Measurements from ENCODE around the gene SLC27A5. TPM values are rescaled to one million over a fixed set of nuclear protein-coding genes. Genes with fewer than 3 reads are reported as not detected.

The SLC27A5 gene
- total RNA-seq, 1 experiment from 2014 or later, result 17.1 TPM

DNA sequence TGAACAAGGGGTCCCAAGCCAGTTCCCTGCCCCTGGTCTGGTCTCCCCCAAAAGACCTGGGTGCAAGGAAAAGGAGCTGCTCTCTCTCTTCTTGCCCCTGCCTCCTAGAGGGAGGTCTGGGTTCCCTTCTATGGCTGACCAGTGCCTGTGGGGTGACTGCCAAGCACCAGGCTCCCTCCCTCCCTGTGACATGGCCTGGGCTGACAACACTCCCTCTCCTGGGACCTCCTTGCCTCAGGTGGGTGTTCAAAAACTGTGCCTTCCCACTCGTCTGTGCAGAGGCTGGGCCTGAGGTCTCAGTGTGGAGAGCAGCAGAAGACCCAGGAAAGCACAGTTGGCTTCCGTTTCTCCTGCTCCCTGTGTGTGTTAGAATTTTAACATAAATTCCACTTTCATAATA is 31.0 kb downstream of the SLC27A5 start:
- Histone ChIP-seq H2AFZ (ENCODE audit: low read length) (no peak overlapping the region), H2BK5ac (ENCODE audit: insufficient read length, low read length) (no peak overlapping the region), H4K8ac (replicated peaks; ENCODE audit: insufficient read length, low read depth, low read length) (no peak overlapping the region), H3K27me3 (ENCODE audit: insufficient read depth, low read length) (no peaks in the 10 kb centered on the region), H3K23me2 (ENCODE audit: insufficient read length, low read depth, low read length, poor library complexity, severe bottlenecking) (peaks cover 7% of the 10 kb centered on the region), H3K27ac (ENCODE audit: insufficient read length, low read depth, low read length) (no peak overlapping the region), H3K79me1 (ENCODE audit: insufficient read depth, low read depth, low read length, poor library complexity, severe bottlenecking) (no peaks in the 10 kb centered on the region), H3K23ac (ENCODE audit: insufficient read length, low read depth, low read length) (no peak overlapping the region), H3K9me3 (ENCODE audit: control insufficient read depth, low read depth, low read length) (no peaks in the 10 kb centered on the region), H2AK5ac (ENCODE audit: insufficient read length, low read length) (no peak overlapping the region), H3K79me2 (ENCODE audit: insufficient read depth, low read length) (no peaks in the 10 kb centered on the region), H4K5ac (ENCODE audit: insufficient read length, low read depth, low read length) (no peak overlapping the region), H3K14ac (ENCODE audit: insufficient read depth, low read length) (no peak overlapping the region), H2BK12ac (ENCODE audit: insufficient read length, low read depth, low read length) (no peak overlapping the region), H3K4ac (ENCODE audit: low read depth, low read length) (no peak overlapping the region), H2BK15ac (ENCODE audit: low read depth, low read length) (no peak overlapping the region), H3K18ac (ENCODE audit: insufficient read length, low read depth, low read length) (no peak overlapping the region), H2BK20ac (ENCODE audit: low read depth, low read length, poor library complexity, severe bottlenecking) (no peak overlapping the region), H3K56ac (ENCODE audit: insufficient read length, low read depth, low read length) (no peak overlapping the region), H4K91ac (ENCODE audit: insufficient read length, low read depth, low read length) (no peak overlapping the region), H3K4me1 (ENCODE audit: insufficient read depth, low read length) (no peaks in the 10 kb centered on the region), H2BK120ac (ENCODE audit: low read depth, low read length, poor library complexity, severe bottlenecking) (no peak overlapping the region), H3K4me2 (ENCODE audit: insufficient read depth, insufficient read length, low read length) (no peak overlapping the region), H4K20me1 (ENCODE audit: control insufficient read depth, insufficient read depth, insufficient read length) (no peaks in the 10 kb centered on the region), H3K9ac (ENCODE audit: extremely low read depth, insufficient read length, low read length) (no peak overlapping the region), H3T11ph (ENCODE audit: low read length) (no peak overlapping the region)
- Mint-ChIP-seq H3K27ac (peak overlapping the region in 1 of 3 experiments; percentile 70; a peak in 1 of 7 replicates), H3K36me3 (ENCODE audit: insufficient read depth in 1 of 3, low read depth in 3 of 3) (peaks cover 0 to 7% (median 2%) of the 10 kb centered on the region in 3 experiments; a peak in 3 of 7 replicates), H3K4me3 (peak overlapping the region in 1 of 2 experiments; percentile 51; a peak in 1 of 5 replicates), H3K27me3 (ENCODE audit: low read depth) (no peaks in the 10 kb centered on the region; the same call in 1 of the 2 replicates), H3K9me3 (no peaks in the 10 kb centered on the region), H3K4me1 (peaks cover 6 to 7% of the 10 kb centered on the region in 2 experiments)
- TF ChIP-seq, protein P1, sequence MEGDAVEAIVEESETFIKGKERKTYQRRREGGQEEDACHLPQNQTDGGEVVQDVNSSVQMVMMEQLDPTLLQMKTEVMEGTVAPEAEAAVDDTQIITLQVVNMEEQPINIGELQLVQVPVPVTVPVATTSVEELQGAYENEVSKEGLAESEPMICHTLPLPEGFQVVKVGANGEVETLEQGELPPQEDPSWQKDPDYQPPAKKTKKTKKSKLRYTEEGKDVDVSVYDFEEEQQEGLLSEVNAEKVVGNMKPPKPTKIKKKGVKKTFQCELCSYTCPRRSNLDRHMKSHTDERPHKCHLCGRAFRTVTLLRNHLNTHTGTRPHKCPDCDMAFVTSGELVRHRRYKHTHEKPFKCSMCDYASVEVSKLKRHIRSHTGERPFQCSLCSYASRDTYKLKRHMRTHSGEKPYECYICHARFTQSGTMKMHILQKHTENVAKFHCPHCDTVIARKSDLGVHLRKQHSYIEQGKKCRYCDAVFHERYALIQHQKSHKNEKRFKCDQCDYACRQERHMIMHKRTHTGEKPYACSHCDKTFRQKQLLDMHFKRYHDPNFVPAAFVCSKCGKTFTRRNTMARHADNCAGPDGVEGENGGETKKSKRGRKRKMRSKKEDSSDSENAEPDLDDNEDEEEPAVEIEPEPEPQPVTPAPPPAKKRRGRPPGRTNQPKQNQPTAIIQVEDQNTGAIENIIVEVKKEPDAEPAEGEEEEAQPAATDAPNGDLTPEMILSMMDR (conservative IDR thresholded peaks at IDR 0.05), result no peak
- DNase-seq, result no peak
- no CpG with 5 or more reads among the region's 2 CpGs for WGBS (ENCODE audit: extremely low coverage, insufficient read length, low lambda C conversion rate)
